ENCODE data around the gene OR10V1. TPM values are rescaled to one million over a fixed set of nuclear protein-coding genes. Genes with fewer than 3 reads are reported as not detected.
A peak's percentile ranks its signal among the peaks of the same experiment; 100 is the strongest.

The OR10V1 gene
- total and polyA plus RNA-seq, 9 of the 15 experiments (the other 6 are each of a cell fraction or from before 2014, with no cell fraction given) = not detected

DNA sequence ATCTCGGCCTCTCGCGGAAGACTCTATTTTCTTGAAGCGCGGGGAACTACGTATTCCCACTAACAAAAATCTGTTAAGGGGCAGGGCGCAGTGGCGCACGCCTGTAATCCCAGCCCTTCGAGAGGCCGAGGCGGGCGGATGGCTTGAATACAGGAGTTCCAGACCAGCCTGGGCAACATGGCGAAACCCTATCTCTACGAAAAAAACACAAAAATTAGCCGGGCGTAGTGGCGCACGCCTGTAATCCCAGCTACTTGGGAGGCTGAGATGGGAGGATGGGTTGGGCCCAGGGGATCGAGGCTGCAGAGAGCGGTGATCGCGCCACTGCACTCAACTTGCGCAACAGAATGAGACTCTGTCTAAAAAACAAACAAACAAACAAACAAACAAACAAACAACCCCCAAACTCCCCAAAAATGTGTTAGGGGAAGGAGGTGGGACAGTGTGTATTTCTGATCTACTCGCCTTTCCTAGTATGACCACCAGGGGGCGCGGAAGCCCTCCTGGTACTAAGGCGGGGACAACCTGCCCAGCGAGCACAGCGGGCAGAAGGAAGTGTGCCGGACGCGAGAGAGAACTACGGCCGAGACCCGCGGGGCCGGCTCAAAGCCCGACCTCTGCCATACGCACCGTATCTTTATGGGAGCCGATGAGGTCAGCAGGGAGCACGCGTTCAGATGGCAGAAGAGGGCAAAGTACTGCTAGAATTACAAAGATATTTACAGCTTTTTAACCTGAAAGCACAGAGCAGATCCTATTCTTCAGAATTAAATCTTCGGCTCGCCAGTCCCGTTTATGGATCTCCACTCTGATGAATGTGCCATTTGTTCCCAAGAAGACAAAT, 40.2 kb upstream of the OR10V1 start:
- Histone ChIP-seq H3K4me3 (peak overlapping the region; percentile 94), H3K9me1 (ENCODE audit: control insufficient read depth, insufficient read depth, low read length) (peaks cover 2% of the 10 kb centered on the region), H4K20me1 (replicated peaks; ENCODE audit: control insufficient read depth, insufficient read depth, low read length) (peaks cover 11% of the 10 kb centered on the region), H3K27me3 (ENCODE audit: control insufficient read depth in 2 of 2, insufficient read depth in 2 of 2, low read length in 2 of 2) (no peaks in the 10 kb centered on the region), H3K36me3 (ENCODE audit: control insufficient read depth, insufficient read depth, low read length) (peaks cover 13% of the 10 kb centered on the region; the same call in 1 of the 3 replicates), H3K27ac (ENCODE audit: extremely low read depth, low read depth, low read length) (peak overlapping the region; percentile 88; the same call in 2 of the 3 replicates), H3K79me2 (ENCODE audit: control insufficient read depth, insufficient read depth, low read length) (peaks cover 37% of the 10 kb centered on the region), H3K4me1 (replicated peaks in 1 of 2; ENCODE audit: control insufficient read depth in 2 of 2, insufficient read depth in 2 of 2, low read length in 2 of 2) (peaks cover 19 to 33% of the 10 kb centered on the region in 2 experiments; a peak in 4 of 5 replicates), H2AFZ (ENCODE audit: low read depth, low read length) (peak overlapping the region; percentile 96), H3K9ac (ENCODE audit: insufficient read depth in 1 of 2, low read depth in 2 of 2, low read length in 2 of 2) (peak overlapping the region; percentile 84 to 88), H3K9me3 (replicated peaks; ENCODE audit: control insufficient read depth, insufficient read depth, low read depth, low read length) (no peaks in the 10 kb centered on the region), H3K4me2 (ENCODE audit: insufficient read depth, low read length) (peak overlapping the region; percentile 94)
- ChIA-PET POLR2A (interaction anchor here (0.6 to 4.0 kb wide), 6 partner anchors 12 to 332 kb away, joined by 3 to 32 read pairs (median 6); partner anchors contain the start of gene PATL1), CTCF (ENCODE audit: low intra/inter-chr PET ratio) (interaction anchor here (0.6 to 3.8 kb wide), 4 partner anchors 49 to 165 kb away, joined by 3 to 28 read pairs (median 6); partner anchors contain the start of gene MRPL16)
- in situ Hi-C loops (cut with MboI) (no loop called here), intact Hi-C loops (cut with micrococcal nuclease) (loop anchor here (1.0 to 10.0 kb wide), 5 partner anchors 47 to 376 kb away; partner anchors contain the start of gene MS4A3)
- 20% methylated on average over 47 of the region's 47 CpGs for WGBS (ENCODE audit: insufficient coverage, low coverage, missing lambda C conversion rate)
- FAIRE-seq (peak; percentile 76), ATAC-seq (peak; percentile 67), DNase-seq (ENCODE audit: extremely low read depth in 1 of 4, low spot score in 3 of 4) (peak; percentile 87 to 90 (median 88))
- BruUV-seq (replicated peaks) = no TSS peak
- TF ChIP-seq TCFL5 (CRISPR knock-in tag; conservative IDR thresholded peaks at IDR 0.05) (no peak), POLR2AphosphoS2 (IDR thresholded peaks at IDR 0.05; ENCODE audit: low read length) (no peak), TEAD2 (tag; IDR thresholded peaks at IDR 0.05) (no peak), EP300 (IDR thresholded peaks at IDR 0.05; ENCODE audit: low read length) (no peak), ZNF79 (CRISPR knock-in tag; IDR thresholded peaks at IDR 0.05; ENCODE audit: low read depth) (0 out of 2 replicates have a peak, but pooled peaks have one; percentile 15), SIN3B (IDR thresholded peaks at IDR 0.05; ENCODE audit: low read depth) (peak; percentile 51; the same call in 1 of the 2 replicates), ARID1B (IDR thresholded peaks at IDR 0.05) (peak; percentile 15), HMG20A (CRISPR knock-in tag; conservative IDR thresholded peaks at IDR 0.05) (no peak), THRAP3 (IDR thresholded peaks at IDR 0.05; ENCODE audit: borderline replicate concordance) (no peak), ZNF431 (CRISPR knock-in tag; IDR thresholded peaks at IDR 0.05) (no peak), XRCC4 (IDR thresholded peaks at IDR 0.05; ENCODE audit: extremely low read depth, insufficient read depth, insufficient read length) (no peak)
- TF ChIP-seq, protein P1, sequence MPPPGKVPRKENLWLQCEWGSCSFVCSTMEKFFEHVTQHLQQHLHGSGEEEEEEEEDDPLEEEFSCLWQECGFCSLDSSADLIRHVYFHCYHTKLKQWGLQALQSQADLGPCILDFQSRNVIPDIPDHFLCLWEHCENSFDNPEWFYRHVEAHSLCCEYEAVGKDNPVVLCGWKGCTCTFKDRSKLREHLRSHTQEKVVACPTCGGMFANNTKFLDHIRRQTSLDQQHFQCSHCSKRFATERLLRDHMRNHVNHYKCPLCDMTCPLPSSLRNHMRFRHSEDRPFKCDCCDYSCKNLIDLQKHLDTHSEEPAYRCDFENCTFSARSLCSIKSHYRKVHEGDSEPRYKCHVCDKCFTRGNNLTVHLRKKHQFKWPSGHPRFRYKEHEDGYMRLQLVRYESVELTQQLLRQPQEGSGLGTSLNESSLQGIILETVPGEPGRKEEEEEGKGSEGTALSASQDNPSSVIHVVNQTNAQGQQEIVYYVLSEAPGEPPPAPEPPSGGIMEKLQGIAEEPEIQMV (tag; conservative IDR thresholded peaks at IDR 0.05; ENCODE audit: low read depth) = peak; percentile 100
- TF ChIP-seq, protein P2, sequence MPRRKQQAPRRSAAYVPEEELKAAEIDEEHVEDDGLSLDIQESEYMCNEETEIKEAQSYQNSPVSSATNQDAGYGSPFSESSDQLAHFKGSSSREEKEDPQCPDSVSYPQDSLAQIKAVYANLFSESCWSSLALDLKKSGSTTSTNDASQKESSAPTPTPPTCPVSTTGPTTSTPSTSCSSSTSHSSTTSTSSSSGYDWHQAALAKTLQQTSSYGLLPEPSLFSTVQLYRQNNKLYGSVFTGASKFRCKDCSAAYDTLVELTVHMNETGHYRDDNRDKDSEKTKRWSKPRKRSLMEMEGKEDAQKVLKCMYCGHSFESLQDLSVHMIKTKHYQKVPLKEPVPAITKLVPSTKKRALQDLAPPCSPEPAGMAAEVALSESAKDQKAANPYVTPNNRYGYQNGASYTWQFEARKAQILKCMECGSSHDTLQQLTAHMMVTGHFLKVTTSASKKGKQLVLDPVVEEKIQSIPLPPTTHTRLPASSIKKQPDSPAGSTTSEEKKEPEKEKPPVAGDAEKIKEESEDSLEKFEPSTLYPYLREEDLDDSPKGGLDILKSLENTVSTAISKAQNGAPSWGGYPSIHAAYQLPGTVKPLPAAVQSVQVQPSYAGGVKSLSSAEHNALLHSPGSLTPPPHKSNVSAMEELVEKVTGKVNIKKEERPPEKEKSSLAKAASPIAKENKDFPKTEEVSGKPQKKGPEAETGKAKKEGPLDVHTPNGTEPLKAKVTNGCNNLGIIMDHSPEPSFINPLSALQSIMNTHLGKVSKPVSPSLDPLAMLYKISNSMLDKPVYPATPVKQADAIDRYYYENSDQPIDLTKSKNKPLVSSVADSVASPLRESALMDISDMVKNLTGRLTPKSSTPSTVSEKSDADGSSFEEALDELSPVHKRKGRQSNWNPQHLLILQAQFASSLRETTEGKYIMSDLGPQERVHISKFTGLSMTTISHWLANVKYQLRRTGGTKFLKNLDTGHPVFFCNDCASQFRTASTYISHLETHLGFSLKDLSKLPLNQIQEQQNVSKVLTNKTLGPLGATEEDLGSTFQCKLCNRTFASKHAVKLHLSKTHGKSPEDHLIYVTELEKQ (CRISPR knock-in tag; IDR thresholded peaks at IDR 0.05) = no peak
- TF ChIP-seq, protein P3, sequence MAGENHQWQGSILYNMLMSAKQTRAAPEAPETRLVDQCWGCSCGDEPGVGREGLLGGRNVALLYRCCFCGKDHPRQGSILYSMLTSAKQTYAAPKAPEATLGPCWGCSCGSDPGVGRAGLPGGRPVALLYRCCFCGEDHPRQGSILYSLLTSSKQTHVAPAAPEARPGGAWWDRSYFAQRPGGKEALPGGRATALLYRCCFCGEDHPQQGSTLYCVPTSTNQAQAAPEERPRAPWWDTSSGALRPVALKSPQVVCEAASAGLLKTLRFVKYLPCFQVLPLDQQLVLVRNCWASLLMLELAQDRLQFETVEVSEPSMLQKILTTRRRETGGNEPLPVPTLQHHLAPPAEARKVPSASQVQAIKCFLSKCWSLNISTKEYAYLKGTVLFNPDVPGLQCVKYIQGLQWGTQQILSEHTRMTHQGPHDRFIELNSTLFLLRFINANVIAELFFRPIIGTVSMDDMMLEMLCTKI (IDR thresholded peaks at IDR 0.05; ENCODE audit: partially characterized antibody) = no peak
